ENCODE data around the gene PCYT2.

- TF ChIP-seq CTCF (conservative IDR thresholded peaks at IDR 0.05 in 1 of 2, IDR thresholded peaks at IDR 0.05 in 1 of 2; ENCODE audit: low read depth in 1 of 2, low read length in 2 of 2): no peak
- no peak for TF ChIP-seq EZH2 (IDR thresholded peaks at IDR 0.05; ENCODE audit: low read length, missing control alignments)
These were observed 26.7 kb downstream of the PCYT2 start for GRCh38 chr17:81884520-81884919.
